Hematopoietic multipotent progenitor cell treated with erythropoietin and hydrocortisone succinate and interleukin-3 and kit ligand, for 15 days (in vitro differentiated cells): Measurements from ENCODE around the gene ZNF226.
"Not testable (repeated sequence)": the region's sequence is repeated elsewhere in the genome, so short reads cannot be mapped to it uniquely, and the experiment has no call there.

Experiments
- DNase-seq: peaks from one replicate; pipeline ENCODE4 v3.0.0-alpha.2; 2015; ENCODE audit warnings: low spot score

The ZNF226 gene

DNA sequence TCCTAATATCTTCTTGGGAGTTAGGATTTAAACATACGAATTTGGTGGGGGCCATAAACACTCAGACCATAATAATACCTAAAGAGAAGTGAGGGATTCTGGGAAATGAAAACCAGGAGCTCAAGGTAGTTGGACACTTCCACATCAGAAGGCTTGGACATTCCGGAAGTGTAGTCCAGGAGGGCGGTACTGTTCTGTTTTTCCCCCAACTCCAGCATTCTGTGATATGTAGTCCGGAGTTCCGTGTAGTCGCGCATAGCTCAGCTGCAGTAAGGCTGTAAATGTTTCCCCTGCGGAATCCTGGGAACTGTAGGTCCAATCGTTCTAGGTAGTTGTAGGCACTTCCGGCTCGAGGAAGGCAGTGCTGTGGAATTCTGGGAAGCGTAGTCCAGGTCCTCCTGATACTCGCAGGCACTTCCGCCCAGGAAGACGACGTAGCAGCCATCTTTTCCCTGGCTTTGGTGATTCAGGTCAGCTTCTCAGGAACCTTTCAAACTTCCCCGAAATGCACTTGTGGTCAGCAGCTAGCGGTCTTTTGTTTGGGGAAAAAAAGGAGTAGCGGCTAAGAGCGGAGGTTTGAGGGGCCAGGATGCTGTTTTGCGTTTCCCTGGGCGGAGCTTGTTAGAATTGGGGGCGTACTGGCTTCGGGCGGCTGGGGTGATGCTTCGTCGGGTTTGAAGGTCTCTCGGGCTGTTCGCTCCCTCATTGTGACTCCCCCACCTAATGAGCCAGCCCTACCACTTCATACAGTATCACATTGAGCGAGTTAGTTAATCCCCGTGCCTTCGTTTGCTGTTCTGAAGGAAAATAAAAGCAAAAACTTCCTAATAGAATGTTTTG, at the start of gene ZNF226:
Gene ZNF226 (plus strand): TSS at position 428 of the 840 bp plus-strand sequence. CDS start 4,981 bp downstream, outside the sequence.
- DNase-seq: peak; percentile 91

DNA sequence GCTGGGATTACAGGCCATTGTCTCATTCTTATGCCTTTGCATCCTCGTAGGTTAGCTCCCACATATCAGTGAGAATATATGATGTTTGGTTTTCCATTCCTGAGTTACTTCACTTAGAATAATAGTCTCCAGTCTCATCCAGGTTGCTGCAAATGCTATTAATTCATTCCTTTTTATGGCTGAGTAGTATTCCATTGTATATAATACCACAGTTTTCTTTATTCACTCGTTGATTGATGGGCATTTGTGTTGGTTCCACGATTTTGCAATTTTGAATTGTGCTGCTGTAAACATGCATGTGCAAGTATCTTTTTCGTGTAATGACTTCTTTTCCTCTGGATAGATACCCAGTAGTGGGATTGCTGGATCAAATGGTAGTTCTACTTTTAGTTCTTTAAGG, 43.7 kb upstream of the ZNF226 start:
- not testable (repeated sequence) for DNase-seq

GRCh38 chr19:44131955-44132354, 32.9 kb upstream of the ZNF226 start:
- DNase-seq: no peak

- peak; percentile 79 for DNase-seq
Measured at GRCh38 chr19:44141191-44142058, 23.5 kb upstream of the ZNF226 start, which contains the start of gene ZNF234. ZNF234 (plus strand) TSS chr19:44141554; CDS start chr19:44144633, 3,079 bp downstream.

- DNase-seq: peak; percentile 25
Measured at GRCh38 chr19:44142059-44142433, 22.9 kb upstream of the ZNF226 start.

DNA sequence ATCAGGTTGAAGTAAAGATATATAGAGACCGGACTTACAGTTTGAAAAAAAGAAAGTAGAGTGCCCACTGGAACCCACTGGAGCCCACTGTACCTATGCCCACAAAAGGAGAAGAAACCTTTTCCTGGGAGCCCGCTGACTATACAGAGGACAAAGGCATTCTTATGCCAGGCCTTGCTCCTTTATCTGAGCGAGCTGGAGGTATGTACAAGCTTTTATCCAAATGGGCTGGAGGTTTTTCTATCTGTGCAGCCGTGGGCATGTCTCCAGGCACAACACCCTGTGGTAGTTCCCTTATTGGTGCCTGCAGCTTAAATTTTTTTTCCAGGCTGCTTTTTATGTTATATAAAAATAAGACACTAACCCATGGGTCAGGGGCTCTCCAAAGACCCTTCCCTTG, 15.1 kb upstream of the ZNF226 start:
- DNase-seq: no peak

DNA sequence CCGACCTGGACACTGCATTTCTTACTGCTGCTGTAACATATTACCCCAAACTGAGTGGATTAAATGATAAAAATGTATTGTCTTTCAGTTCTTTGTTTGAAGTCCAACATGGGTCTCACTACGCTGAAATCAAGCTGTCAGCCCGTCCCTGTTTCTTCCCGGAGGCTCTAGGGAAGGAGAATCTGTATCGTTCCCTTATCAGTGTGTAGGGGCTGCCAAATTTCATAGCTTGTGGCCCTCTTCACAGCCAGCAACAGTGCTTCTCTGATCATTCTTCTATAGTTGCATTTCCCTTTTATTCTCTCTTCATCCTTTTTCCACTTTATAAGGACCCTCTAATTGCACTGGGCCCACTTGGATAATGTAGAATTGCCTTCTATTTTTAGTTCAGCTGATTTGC, 13.4 kb upstream of the ZNF226 start:
- DNase-seq: no peak

GRCh38 chr19:44156475-44156874, 8.4 kb upstream of the ZNF226 start:
- no peak for DNase-seq

DNA sequence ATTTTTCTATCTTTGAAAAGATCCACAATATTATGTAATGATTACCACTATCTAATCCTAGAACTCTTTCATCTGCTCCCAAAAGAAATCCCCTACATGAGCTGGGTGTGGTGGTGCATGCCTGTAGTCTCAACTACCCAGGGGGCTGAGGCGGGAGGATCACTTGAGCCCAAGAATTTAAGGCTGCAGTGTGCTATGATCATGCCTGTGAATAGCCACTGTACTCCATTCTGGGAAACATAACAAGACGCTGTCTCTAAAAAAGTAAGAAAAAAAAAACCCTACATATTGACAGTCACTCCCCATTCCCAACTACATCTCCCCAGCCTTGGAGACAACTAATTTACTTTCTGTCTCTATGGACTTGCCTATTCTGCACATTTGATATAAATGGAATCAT, 1.1 kb upstream of the ZNF226 start:
- DNase-seq: no peak

GRCh38 chr19:44164327-44164672, 600 bp upstream of the ZNF226 start:
- no peak for DNase-seq

GRCh38 chr19:44170660-44171059, 5.8 kb downstream of the ZNF226 start:
- DNase-seq: not testable (repeated sequence)

GRCh38 chr19:44176590-44176989, 11.7 kb downstream of the ZNF226 start:
- DNase-seq: no peak

DNA sequence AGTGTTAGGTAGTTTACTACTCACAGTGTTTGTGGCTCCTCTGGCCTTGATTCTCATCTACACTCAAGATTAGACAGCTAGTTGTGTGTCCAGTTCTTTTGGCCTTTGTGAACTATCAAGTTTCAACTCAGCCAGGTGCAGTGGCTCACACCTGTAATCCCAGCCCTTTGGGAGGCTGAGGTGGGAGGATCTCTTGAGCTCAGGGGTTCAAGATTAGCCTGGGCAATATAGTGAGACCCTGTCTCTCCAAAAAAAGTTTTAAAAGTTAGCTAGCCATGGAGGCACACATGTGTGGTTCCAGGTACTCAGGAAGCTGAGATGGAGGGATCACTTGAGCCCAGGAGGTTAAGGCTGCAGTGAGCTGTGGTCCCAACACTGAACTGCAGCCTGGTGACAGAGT, 16.1 kb downstream of the ZNF226 start:
- DNase-seq: no peak

- DNase-seq: no peak
Measured at GRCh38 chr19:44182145-44182544, 17.2 kb downstream of the ZNF226 start.

DNA sequence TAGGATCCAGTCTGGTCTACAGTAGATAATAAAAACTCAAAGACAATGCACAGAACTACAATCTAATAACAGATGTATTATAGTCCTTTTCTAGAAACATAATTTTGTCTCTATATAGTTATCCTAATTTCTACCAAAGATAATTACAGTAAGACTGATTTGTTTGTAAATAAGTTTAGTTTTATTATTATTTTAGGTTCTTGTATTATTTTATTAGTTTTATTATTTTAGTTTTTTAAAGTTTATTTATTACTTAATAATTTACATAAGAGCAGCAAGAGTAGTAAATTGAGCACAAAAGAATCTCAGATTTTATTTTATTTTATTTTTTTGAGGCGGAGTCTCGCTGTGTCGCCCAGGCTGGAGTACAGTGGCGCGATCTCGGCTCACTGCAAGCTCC, 25.1 kb downstream of the ZNF226 start:
- DNase-seq: no peak

DNA sequence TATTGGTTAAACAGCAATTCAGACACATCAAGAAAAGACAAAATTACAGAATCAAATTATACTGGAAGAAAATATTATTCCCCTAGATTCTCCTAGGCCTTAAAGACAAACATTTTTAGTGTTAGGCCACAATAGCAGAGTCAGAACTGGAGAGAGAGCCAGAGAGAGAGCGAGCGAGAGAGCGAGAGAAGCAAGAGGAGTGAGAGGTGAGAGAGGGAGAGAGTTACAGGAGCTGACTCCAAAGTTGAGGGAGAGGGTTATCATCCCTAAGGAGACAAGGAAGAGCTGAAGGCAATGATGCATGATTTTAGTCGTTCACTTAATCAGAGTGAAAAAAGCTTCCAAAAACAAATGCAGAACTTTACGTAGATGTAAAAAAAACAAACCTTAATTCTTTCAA, 27.2 kb downstream of the ZNF226 start:
- no peak for DNase-seq

- DNase-seq: no peak
Measured at GRCh38 chr19:44196772-44197171, 31.9 kb downstream of the ZNF226 start.

- DNase-seq: no peak
Measured at GRCh38 chr19:44202470-44202869, 37.6 kb downstream of the ZNF226 start.

DNA sequence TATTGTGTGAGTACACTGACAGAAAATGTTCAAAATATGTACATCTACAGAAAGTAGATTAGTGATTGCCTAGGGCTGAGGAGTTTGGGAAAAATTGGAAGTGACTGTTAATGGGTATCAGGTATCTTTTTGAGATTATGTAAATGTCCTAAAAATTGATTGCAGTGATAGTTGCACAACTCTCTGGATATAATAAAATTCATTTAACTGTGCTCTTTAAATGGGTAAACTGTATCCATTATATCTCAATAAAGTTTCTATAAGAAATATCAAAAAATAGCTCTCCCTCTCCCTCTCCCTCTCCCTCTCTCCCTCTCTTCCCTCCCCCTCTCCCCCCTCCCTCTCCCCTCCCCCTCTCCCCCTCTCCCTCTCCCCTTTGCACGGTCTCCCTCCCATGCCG, 38.1 kb downstream of the ZNF226 start:
- DNase-seq: no peak

- not testable (repeated sequence) for DNase-seq
Measured at GRCh38 chr19:44203877-44204276, 39.0 kb downstream of the ZNF226 start.

DNA sequence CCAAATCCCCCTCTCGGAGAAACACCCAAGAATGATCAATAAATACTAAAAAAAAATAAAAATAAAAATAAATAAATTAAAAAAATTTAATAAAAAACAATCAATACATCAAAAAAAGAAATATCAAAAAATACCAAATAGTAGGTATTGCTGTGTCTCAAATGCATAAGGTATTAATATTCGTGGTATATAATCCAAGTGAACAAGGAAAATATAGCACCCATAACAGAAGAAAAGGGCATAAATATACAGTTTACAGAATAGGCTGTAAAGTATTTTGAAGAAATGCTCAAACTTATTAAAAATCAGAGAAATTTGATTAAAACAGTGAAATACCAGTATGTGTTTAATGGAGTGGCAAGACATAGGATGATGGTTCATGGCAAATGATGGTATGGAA, 39.9 kb downstream of the ZNF226 start:
- DNase-seq: no peak

DNA sequence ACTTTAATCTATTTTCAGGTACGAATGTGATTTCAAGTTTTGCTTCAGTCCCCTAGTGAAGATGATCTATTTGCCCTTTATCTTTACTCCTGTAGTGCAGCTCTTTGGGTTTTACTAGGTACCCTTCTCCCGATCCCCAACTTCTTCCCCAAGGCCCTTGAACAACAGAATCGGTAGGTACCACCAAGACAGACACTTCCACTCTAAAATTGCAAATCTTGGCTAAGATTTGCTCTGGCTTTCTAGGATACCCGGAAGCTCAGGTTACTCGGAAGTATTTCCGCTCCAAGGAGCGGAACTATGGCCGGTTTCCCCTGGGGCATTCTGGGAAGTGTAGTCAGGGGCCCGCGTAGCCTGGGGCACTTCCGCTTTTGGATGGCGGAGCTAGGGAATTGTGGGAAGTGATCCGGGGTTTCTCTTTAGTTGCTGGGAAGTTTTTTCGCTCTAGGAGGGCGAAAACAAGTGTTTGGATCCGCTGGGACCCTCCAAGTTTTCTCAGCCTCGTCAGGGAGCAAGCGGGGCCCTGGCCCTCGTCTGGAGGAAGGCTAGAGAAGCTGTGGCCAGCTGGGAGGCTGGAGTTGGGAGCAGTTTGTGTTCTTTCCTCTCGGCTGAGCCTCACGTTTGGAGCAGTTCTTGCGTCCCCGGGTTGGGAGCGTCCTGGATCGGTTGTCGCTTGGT, 42.4 kb downstream of the ZNF226 start:
- DNase-seq: peak; percentile 88
